ENCODE measurements around the gene KCNH8.

KCNH8 gene

DNA sequence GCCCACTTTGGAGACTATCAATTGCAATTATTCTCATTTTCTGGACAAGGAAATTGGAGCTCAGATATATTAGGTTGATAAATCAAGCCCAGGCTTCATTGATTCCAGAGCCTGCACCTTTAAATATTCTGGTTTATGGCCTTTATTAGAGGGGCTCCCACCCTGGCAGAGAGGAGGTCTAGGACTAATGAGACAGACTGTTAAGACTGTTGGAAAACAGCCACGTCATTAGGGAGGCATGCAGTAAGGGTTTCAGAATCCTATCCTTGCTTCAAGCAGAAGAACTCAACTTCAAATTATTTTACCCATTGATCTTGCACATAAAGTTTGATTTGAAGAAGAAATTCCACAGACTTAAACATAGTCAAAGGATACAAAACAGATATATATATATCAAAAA, 33.8 kb upstream of the KCNH8 start:
- Histone ChIP-seq H2AFZ (ENCODE audit: low read depth, low read length) (no peak overlapping the region), H3K9me3 (ENCODE audit: insufficient read depth, low read length) (no peaks in the 10 kb centered on the region), H3K36me3 (replicated peaks; ENCODE audit: low read depth, low read length) (no peaks in the 10 kb centered on the region), H3K4me3 (ENCODE audit: low read length) (no peak overlapping the region), H3K9ac (ENCODE audit: low read length) (no peak overlapping the region), H3K4me2 (ENCODE audit: low read length) (no peak overlapping the region), H3K27me3 (ENCODE audit: low read depth, low read length) (no peaks in the 10 kb centered on the region), H3K4me1 (ENCODE audit: low read length) (no peaks in the 10 kb centered on the region), H3K27ac (ENCODE audit: low read length) (no peak overlapping the region), H4K20me1 (ENCODE audit: insufficient read depth, low read length) (no peaks in the 10 kb centered on the region), H3K79me2 (ENCODE audit: low read length) (no peaks in the 10 kb centered on the region)
- no peak for TF ChIP-seq EZH2phosphoT487 (IDR thresholded peaks at IDR 0.05; ENCODE audit: low read depth)
- TF ChIP-seq, protein P1, sequence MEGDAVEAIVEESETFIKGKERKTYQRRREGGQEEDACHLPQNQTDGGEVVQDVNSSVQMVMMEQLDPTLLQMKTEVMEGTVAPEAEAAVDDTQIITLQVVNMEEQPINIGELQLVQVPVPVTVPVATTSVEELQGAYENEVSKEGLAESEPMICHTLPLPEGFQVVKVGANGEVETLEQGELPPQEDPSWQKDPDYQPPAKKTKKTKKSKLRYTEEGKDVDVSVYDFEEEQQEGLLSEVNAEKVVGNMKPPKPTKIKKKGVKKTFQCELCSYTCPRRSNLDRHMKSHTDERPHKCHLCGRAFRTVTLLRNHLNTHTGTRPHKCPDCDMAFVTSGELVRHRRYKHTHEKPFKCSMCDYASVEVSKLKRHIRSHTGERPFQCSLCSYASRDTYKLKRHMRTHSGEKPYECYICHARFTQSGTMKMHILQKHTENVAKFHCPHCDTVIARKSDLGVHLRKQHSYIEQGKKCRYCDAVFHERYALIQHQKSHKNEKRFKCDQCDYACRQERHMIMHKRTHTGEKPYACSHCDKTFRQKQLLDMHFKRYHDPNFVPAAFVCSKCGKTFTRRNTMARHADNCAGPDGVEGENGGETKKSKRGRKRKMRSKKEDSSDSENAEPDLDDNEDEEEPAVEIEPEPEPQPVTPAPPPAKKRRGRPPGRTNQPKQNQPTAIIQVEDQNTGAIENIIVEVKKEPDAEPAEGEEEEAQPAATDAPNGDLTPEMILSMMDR (IDR thresholded peaks at IDR 0.05; ENCODE audit: low read depth, low read length) = no peak

DNA sequence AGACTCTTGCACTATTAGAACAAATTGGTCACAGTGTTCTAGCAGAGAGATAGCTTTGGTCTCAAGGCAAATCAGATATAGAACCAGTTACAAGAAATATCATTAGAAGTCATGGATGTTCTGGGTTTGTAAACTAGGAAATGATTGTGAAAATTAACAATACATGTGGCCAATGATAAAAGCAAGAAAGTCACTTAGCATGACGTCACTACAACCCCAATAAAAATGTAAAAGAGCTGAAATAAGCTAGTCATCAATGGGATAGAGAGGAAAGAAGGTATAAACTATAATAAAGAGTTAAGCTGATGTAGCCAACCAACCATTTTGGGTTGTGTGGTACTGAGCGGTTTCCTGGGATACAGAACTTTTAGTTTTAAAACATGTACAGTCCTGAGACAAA, 32.1 kb upstream of the KCNH8 start:
- Histone ChIP-seq H3K4me1 (ENCODE audit: low read length) (no peaks in the 10 kb centered on the region), H3K4me2 (ENCODE audit: low read length) (no peak overlapping the region), H4K20me1 (ENCODE audit: insufficient read depth, low read length) (no peaks in the 10 kb centered on the region), H3K79me2 (ENCODE audit: low read length) (no peaks in the 10 kb centered on the region), H3K9me3 (ENCODE audit: insufficient read depth, low read length) (no peaks in the 10 kb centered on the region), H3K9ac (ENCODE audit: low read length) (no peak overlapping the region), H2AFZ (ENCODE audit: low read depth, low read length) (no peak overlapping the region), H3K36me3 (replicated peaks; ENCODE audit: low read depth, low read length) (no peaks in the 10 kb centered on the region), H3K27me3 (ENCODE audit: low read depth, low read length) (no peaks in the 10 kb centered on the region), H3K27ac (ENCODE audit: low read length) (no peak overlapping the region), H3K4me3 (ENCODE audit: low read length) (no peak overlapping the region)
- TF ChIP-seq, protein P1 (IDR thresholded peaks at IDR 0.05; ENCODE audit: low read depth, low read length) = no peak
- TF ChIP-seq EZH2phosphoT487 (IDR thresholded peaks at IDR 0.05; ENCODE audit: low read depth) = no peak

DNA sequence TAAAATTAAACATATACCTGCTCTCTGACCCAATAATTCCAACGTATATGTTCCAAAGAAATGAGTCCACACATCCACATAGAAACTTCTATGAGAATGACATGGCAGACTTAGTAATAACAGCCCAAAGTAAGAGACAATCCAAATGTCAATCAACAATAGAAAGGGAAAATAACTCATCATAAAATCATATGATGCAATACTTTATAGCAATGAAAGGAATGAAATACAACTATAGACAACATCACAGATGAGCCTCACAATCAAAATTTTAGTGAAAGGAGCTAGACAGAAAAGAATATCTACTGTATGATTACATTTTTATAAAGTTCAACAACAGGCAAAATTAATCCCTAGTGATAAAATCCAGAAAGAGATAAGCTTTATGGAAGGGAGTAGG, 23.6 kb upstream of the KCNH8 start:
- H3K79me2 ChIP-seq (ENCODE audit: low read length) = no peaks in the 10 kb centered on the region
- H4K20me1 ChIP-seq (ENCODE audit: insufficient read depth, low read length) = no peaks in the 10 kb centered on the region
- no peaks in the 10 kb centered on the region for H3K36me3 ChIP-seq (replicated peaks; ENCODE audit: low read depth, low read length)
- H2AFZ ChIP-seq (ENCODE audit: low read depth, low read length) = no peak overlapping the region
- H3K4me3 ChIP-seq (ENCODE audit: low read length) = no peak overlapping the region
- no peak overlapping the region for H3K4me2 ChIP-seq (ENCODE audit: low read length)
- H3K4me1 ChIP-seq (ENCODE audit: low read length) = no peaks in the 10 kb centered on the region
- no peak for TF ChIP-seq EZH2phosphoT487 (IDR thresholded peaks at IDR 0.05; ENCODE audit: low read depth)
- TF ChIP-seq, protein P1 (IDR thresholded peaks at IDR 0.05; ENCODE audit: low read depth, low read length) = no peak
- no peaks in the 10 kb centered on the region for H3K9me3 ChIP-seq (ENCODE audit: insufficient read depth, low read length)
- no peaks in the 10 kb centered on the region for H3K27me3 ChIP-seq (ENCODE audit: low read depth, low read length)
- no peak overlapping the region for H3K9ac ChIP-seq (ENCODE audit: low read length)
- no peak overlapping the region for H3K27ac ChIP-seq (ENCODE audit: low read length)

DNA sequence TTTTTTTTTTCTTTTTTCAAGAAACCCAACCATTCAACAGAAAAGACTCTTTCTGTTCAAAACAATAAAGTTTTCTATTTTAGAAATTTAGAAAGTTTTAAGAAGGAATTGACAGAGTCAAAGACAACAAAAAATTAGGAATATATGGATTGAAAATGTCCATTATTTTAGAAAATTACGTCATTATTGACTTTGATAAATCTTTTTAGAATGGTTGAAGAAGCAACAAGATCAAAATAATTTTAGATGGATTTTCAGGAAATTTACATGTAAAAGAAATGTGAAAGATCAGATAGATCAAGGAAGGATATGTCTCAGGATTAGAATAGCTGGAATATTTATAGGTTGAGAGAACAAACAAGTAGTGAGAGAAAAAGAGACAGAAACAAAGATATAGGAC, 8.4 kb upstream of the KCNH8 start:
- Histone ChIP-seq H3K27ac (ENCODE audit: low read length) (no peak overlapping the region), H3K36me3 (replicated peaks; ENCODE audit: low read depth, low read length) (no peaks in the 10 kb centered on the region), H3K27me3 (ENCODE audit: low read depth, low read length) (no peaks in the 10 kb centered on the region), H2AFZ (ENCODE audit: low read depth, low read length) (no peak overlapping the region), H4K20me1 (ENCODE audit: insufficient read depth, low read length) (no peaks in the 10 kb centered on the region), H3K4me3 (ENCODE audit: low read length) (no peak overlapping the region), H3K4me1 (ENCODE audit: low read length) (no peaks in the 10 kb centered on the region), H3K9ac (ENCODE audit: low read length) (no peak overlapping the region), H3K9me3 (ENCODE audit: insufficient read depth, low read length) (no peaks in the 10 kb centered on the region), H3K4me2 (ENCODE audit: low read length) (no peak overlapping the region), H3K79me2 (ENCODE audit: low read length) (no peaks in the 10 kb centered on the region)
- TF ChIP-seq EZH2phosphoT487 (IDR thresholded peaks at IDR 0.05; ENCODE audit: low read depth) = no peak
- TF ChIP-seq, protein P1 (IDR thresholded peaks at IDR 0.05; ENCODE audit: low read depth, low read length) = no peak

Data from OCI-LY3 (cell line).